Gastroesophageal sphincter (tissue), 3 donors: Measurements from ENCODE around the gene OSR1.

ENCODE experiments used
- CTCF ChIP-seq, 4 experiments: fragments of 200-600 bp in 2 of 4; fragments of 450-650 bp in 2 of 4; sonication (generic) in 1 of 4; IDR thresholded peaks; one replicate each; pipeline ENCODE4 v1.5.1; 2017 to 2019; ENCODE audit warnings: antibody characterized with exemption in 4 of 4, mild to moderate bottlenecking in 2 of 4, moderate library complexity in 2 of 4
- EP300 ChIP-seq: sonication (generic); formaldehyde crosslinking; IDR thresholded peaks from one replicate; pipeline ENCODE4 v1.6.1; 2017; ENCODE audit warnings: antibody characterized with exemption, mild to moderate bottlenecking
- POLR2A ChIP-seq, 2 donors: fragments of 450-650 bp; IDR thresholded peaks; one replicate each; pipeline ENCODE4 v1.6.1; 2017; ENCODE audit warnings: antibody characterized with exemption in 2 of 2, mild to moderate bottlenecking in 2 of 2, moderate library complexity in 1 of 2
- POLR2AphosphoS5 ChIP-seq: sonication (generic); formaldehyde crosslinking; IDR thresholded peaks from one replicate; pipeline ENCODE4 v1.6.1; 2017; ENCODE audit warnings: antibody characterized with exemption

GRCh38 chr2:19336781-19337180 is 21.6 kb downstream of the OSR1 start:
- no peak for TF ChIP-seq CTCF (IDR thresholded peaks at IDR 0.05)
- TF ChIP-seq POLR2A (IDR thresholded peaks at IDR 0.05): no peak
- no peak for TF ChIP-seq EP300
- no peak for TF ChIP-seq POLR2AphosphoS5
